ENCODE measurements around the gene PRADC1.

The PRADC1 gene

DNA sequence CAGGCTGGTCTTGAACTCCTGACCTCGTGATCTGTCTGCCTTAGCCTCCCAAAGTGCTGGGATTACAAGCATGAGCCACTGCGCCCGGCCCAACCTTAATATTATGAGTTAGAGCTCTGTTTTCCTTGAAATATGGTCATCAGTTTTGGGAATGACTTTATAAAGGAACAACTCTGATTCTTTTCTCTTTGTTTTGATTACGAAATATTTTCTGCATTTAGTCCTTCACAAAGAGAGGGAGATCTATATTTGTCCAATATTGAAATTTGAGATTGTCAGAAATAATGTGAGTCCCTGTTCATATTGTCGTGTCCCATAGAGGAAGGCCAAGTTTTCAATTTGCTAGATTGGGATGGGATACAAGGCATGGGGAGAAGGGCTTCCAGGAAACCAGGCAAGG lies 15.9 kb downstream of the PRADC1 start:
- Histone ChIP-seq H3K4me1 (ENCODE audit: control insufficient read depth, insufficient read depth, low read length) (peaks cover 7% of the 10 kb centered on the region), H3K27me3 (ENCODE audit: control insufficient read depth, insufficient read depth, low read length, poor library complexity, severe bottlenecking) (no peaks in the 10 kb centered on the region), H3K4me3 (ENCODE audit: insufficient read depth, low read depth, low read length) (no peak overlapping the region), H3K9me3 (ENCODE audit: control insufficient read depth, low read length) (no peaks in the 10 kb centered on the region), H3K27ac (ENCODE audit: insufficient read depth, low read depth, low read length, poor library complexity, severe bottlenecking) (no peak overlapping the region), H3K36me3 (ENCODE audit: control insufficient read depth, insufficient read depth, low read length) (no peaks in the 10 kb centered on the region)
- WGBS, 2 experiments, result 94 to 96% methylated on average over 5 of the region's 5 CpGs

GRCh38 chr2:73215254-73215653 lies 17.8 kb downstream of the PRADC1 start:
- 85% methylated on average over 4 of the region's 4 CpGs for WGBS, 2 experiments
- Histone ChIP-seq H3K27me3 (ENCODE audit: control insufficient read depth, insufficient read depth, low read length, poor library complexity, severe bottlenecking) (no peaks in the 10 kb centered on the region), H3K36me3 (ENCODE audit: control insufficient read depth, insufficient read depth, low read length) (no peaks in the 10 kb centered on the region), H3K4me3 (ENCODE audit: insufficient read depth, low read depth, low read length) (peak overlapping the region; percentile 93), H3K4me1 (ENCODE audit: control insufficient read depth, insufficient read depth, low read length) (peaks cover 7% of the 10 kb centered on the region), H3K27ac (ENCODE audit: insufficient read depth, low read depth, low read length, poor library complexity, severe bottlenecking) (no peak overlapping the region), H3K9me3 (ENCODE audit: control insufficient read depth, low read length) (no peaks in the 10 kb centered on the region)

DNA sequence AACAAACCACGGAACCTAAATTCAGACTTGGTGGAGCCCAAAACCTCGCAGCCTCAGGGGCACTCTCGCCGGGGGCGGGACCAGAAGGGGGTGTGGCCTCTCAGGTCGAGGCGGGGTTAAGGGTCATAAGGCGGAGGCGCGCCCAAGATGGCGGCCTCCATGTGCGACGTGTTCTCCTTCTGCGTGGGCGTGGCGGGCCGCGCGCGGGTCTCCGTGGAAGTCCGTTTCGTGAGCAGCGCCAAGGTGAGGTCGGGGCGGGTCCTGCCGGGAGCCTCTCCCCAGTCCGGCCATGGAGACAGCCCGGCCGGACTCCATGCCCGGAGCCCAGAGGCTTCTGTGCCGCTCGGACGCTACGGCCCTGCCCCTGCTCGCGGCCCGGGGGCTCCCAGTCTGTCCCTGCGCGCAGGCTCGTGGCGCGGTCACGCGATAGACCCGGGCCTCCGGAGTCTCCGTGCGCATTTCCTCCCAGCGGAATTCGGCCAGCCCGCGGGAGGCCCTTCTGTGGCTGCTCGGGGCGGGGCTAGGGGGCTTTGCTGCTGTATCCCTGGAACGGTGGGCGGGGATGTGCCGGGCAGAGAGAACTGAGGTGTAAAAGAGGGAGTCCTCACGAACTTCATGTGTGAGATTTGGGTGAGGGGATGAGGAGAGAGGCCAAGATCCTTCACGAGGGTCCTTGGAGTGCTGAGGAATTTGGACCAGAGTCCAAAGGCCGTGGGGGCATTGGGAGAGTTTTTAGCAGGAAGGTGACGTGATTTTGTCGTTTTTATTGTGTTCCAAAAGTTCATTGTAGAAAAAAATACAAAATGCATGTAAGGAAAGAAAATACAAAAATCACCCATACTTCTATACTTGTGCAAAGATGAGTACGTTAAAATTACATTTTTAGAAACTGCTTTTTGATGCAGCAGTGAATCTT lies 18.7 kb downstream of the PRADC1 start, which contains the start of gene SMYD5:
TSS of gene SMYD5 (plus strand) at position 126 of the 916 bp plus-strand sequence. CDS start at position 148, 22 bp downstream.
- Histone ChIP-seq H3K27me3 (ENCODE audit: control insufficient read depth, insufficient read depth, low read length, poor library complexity, severe bottlenecking) (no peaks in the 10 kb centered on the region), H3K9me3 (ENCODE audit: control insufficient read depth, low read length) (no peaks in the 10 kb centered on the region), H3K27ac (ENCODE audit: insufficient read depth, low read depth, low read length, poor library complexity, severe bottlenecking) (peak within 1 kb of the TSS; percentile 77), H3K36me3 (ENCODE audit: control insufficient read depth, insufficient read depth, low read length) (no peaks in the 10 kb centered on the region), H3K4me1 (ENCODE audit: control insufficient read depth, insufficient read depth, low read length) (peaks cover 7% of the 10 kb centered on the region), H3K4me3 (ENCODE audit: insufficient read depth, low read depth, low read length) (peak within 1 kb of the TSS; percentile 93)
- WGBS, 2 experiments, result 0 to 1% methylated on average over 63 to 64 of the region's 64 CpGs

GRCh38 chr2:73212448-73213176 lies 20.4 kb downstream of the PRADC1 start:
- Histone ChIP-seq H3K4me3 (ENCODE audit: insufficient read depth, low read depth, low read length) (no peak overlapping the region), H3K36me3 (ENCODE audit: control insufficient read depth, insufficient read depth, low read length) (no peaks in the 10 kb centered on the region), H3K27ac (ENCODE audit: insufficient read depth, low read depth, low read length, poor library complexity, severe bottlenecking) (no peak overlapping the region), H3K4me1 (ENCODE audit: control insufficient read depth, insufficient read depth, low read length) (peaks cover 7% of the 10 kb centered on the region), H3K27me3 (ENCODE audit: control insufficient read depth, insufficient read depth, low read length, poor library complexity, severe bottlenecking) (no peaks in the 10 kb centered on the region), H3K9me3 (ENCODE audit: control insufficient read depth, low read length) (no peaks in the 10 kb centered on the region)
- WGBS, 2 experiments, result 50 to 51% methylated on average over 20 of the region's 20 CpGs

- 82 to 84% methylated on average over 7 of the region's 7 CpGs for WGBS, 2 experiments
Observed at GRCh38 chr2:73212098-73212447, 21.0 kb downstream of the PRADC1 start.

GRCh38 chr2:73210696-73211095 lies 22.3 kb downstream of the PRADC1 start:
- Histone ChIP-seq H3K27me3 (ENCODE audit: control insufficient read depth, insufficient read depth, low read length, poor library complexity, severe bottlenecking) (peaks cover 10% of the 10 kb centered on the region), H3K4me1 (ENCODE audit: control insufficient read depth, insufficient read depth, low read length) (peaks cover 6% of the 10 kb centered on the region), H3K36me3 (ENCODE audit: control insufficient read depth, insufficient read depth, low read length) (no peaks in the 10 kb centered on the region), H3K9me3 (ENCODE audit: control insufficient read depth, low read length) (no peaks in the 10 kb centered on the region), H3K27ac (ENCODE audit: insufficient read depth, low read depth, low read length, poor library complexity, severe bottlenecking) (no peak overlapping the region), H3K4me3 (ENCODE audit: insufficient read depth, low read depth, low read length) (no peak overlapping the region)
- WGBS, 2 experiments, result 93 to 95% methylated on average over 6 of the region's 6 CpGs

More at GRCh38 chr2:73212098-73212447, 21.0 kb downstream of the PRADC1 start:
- H3K27me3 ChIP-seq (ENCODE audit: control insufficient read depth, insufficient read depth, low read length, poor library complexity, severe bottlenecking), result no peaks in the 10 kb centered on the region
- H3K4me1 ChIP-seq (ENCODE audit: control insufficient read depth, insufficient read depth, low read length), result peaks cover 7% of the 10 kb centered on the region
- no peaks in the 10 kb centered on the region for H3K9me3 ChIP-seq (ENCODE audit: control insufficient read depth, low read length)
- no peak overlapping the region for H3K27ac ChIP-seq (ENCODE audit: insufficient read depth, low read depth, low read length, poor library complexity, severe bottlenecking)
- no peaks in the 10 kb centered on the region for H3K36me3 ChIP-seq (ENCODE audit: control insufficient read depth, insufficient read depth, low read length)
- no peak overlapping the region for H3K4me3 ChIP-seq (ENCODE audit: insufficient read depth, low read depth, low read length)

DNA sequence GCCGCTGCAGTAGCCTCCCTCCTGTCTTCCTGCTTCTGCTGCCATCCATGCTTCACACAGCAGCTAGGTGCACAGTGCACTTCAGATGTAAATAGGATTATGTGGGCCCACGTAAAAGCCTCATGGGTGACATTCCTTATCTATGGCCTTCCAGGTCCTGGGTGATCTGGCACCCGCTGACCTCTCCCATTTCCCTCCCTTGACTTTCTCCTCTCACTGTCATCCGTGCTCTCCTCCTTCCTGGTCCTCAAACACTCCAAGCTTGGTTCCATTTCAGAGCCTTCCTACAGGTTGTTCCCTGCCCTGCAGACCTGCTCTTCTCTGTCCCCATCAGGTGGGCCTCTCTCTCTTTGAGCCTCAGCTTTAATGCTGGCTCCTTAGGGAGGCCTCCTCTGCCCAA lies 23.0 kb downstream of the PRADC1 start:
- WGBS, 2 experiments, result 88 to 90% methylated on average over 4 of the region's 4 CpGs

DNA sequence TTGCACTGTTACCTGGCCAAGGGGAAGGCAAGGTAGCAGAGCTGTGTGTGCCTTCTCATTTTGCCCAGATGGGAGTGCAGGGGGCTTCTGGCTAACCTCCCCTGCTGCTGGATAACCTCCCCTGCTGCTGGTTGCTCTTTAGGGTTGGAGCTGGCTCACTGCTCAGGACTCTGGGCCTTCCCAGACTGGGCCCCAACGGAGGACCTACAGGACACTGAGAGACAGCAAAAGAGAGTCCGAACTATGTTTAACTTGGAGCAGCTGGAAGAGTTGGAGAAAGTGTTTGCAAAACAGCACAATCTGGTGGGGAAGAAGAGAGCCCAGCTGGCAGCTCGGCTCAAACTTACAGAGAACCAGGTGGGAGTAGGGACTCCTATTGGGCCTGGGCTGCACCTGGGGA lies 24.8 kb downstream of the PRADC1 start:
- H3K27ac ChIP-seq (ENCODE audit: insufficient read depth, low read depth, low read length, poor library complexity, severe bottlenecking), result no peak overlapping the region
- no peaks in the 10 kb centered on the region for H3K36me3 ChIP-seq (ENCODE audit: control insufficient read depth, insufficient read depth, low read length)
- H3K4me3 ChIP-seq (ENCODE audit: insufficient read depth, low read depth, low read length), result no peak overlapping the region
- WGBS, 2 experiments, result 81 to 84% methylated on average over 3 of the region's 3 CpGs
- H3K27me3 ChIP-seq (ENCODE audit: control insufficient read depth, insufficient read depth, low read length, poor library complexity, severe bottlenecking), result peaks cover 34% of the 10 kb centered on the region
- H3K4me1 ChIP-seq (ENCODE audit: control insufficient read depth, insufficient read depth, low read length), result no peaks in the 10 kb centered on the region
- H3K9me3 ChIP-seq (ENCODE audit: control insufficient read depth, low read length), result no peaks in the 10 kb centered on the region

More for the DNA sequence above, 23.0 kb downstream of the PRADC1 start:
- Histone ChIP-seq H3K27ac (ENCODE audit: insufficient read depth, low read depth, low read length, poor library complexity, severe bottlenecking) (no peak overlapping the region), H3K4me3 (ENCODE audit: insufficient read depth, low read depth, low read length) (no peak overlapping the region), H3K27me3 (ENCODE audit: control insufficient read depth, insufficient read depth, low read length, poor library complexity, severe bottlenecking) (peaks cover 17% of the 10 kb centered on the region), H3K4me1 (ENCODE audit: control insufficient read depth, insufficient read depth, low read length) (no peaks in the 10 kb centered on the region), H3K36me3 (ENCODE audit: control insufficient read depth, insufficient read depth, low read length) (no peaks in the 10 kb centered on the region), H3K9me3 (ENCODE audit: control insufficient read depth, low read length) (no peaks in the 10 kb centered on the region)

GRCh38 chr2:73205611-73206010 lies 27.4 kb downstream of the PRADC1 start:
- WGBS, 2 experiments, result 93% methylated on average over 6 of the region's 6 CpGs
- Histone ChIP-seq H3K4me1 (ENCODE audit: control insufficient read depth, insufficient read depth, low read length) (peaks cover 4% of the 10 kb centered on the region), H3K27me3 (ENCODE audit: control insufficient read depth, insufficient read depth, low read length, poor library complexity, severe bottlenecking) (peaks cover 61% of the 10 kb centered on the region), H3K36me3 (ENCODE audit: control insufficient read depth, insufficient read depth, low read length) (no peaks in the 10 kb centered on the region), H3K27ac (ENCODE audit: insufficient read depth, low read depth, low read length, poor library complexity, severe bottlenecking) (no peak overlapping the region), H3K9me3 (ENCODE audit: control insufficient read depth, low read length) (no peaks in the 10 kb centered on the region), H3K4me3 (ENCODE audit: insufficient read depth, low read depth, low read length) (no peak overlapping the region)

- no peaks in the 10 kb centered on the region for H3K9me3 ChIP-seq (ENCODE audit: control insufficient read depth, low read length)
- H3K27me3 ChIP-seq (ENCODE audit: control insufficient read depth, insufficient read depth, low read length, poor library complexity, severe bottlenecking), result peaks cover 66% of the 10 kb centered on the region
- peaks cover 4% of the 10 kb centered on the region for H3K4me1 ChIP-seq (ENCODE audit: control insufficient read depth, insufficient read depth, low read length)
- peak overlapping the region; percentile 29 for H3K4me3 ChIP-seq (ENCODE audit: insufficient read depth, low read depth, low read length)
- H3K36me3 ChIP-seq (ENCODE audit: control insufficient read depth, insufficient read depth, low read length), result no peaks in the 10 kb centered on the region
- WGBS, 2 experiments, result 5% methylated on average over 44 of the region's 44 CpGs
- no peak overlapping the region for H3K27ac ChIP-seq (ENCODE audit: insufficient read depth, low read depth, low read length, poor library complexity, severe bottlenecking)
Observed at GRCh38 chr2:73203055-73203681, 29.9 kb downstream of the PRADC1 start.

Measured in ectodermal cell (in vitro differentiated cells).